ENCODE data around the gene CENPH.

DNA sequence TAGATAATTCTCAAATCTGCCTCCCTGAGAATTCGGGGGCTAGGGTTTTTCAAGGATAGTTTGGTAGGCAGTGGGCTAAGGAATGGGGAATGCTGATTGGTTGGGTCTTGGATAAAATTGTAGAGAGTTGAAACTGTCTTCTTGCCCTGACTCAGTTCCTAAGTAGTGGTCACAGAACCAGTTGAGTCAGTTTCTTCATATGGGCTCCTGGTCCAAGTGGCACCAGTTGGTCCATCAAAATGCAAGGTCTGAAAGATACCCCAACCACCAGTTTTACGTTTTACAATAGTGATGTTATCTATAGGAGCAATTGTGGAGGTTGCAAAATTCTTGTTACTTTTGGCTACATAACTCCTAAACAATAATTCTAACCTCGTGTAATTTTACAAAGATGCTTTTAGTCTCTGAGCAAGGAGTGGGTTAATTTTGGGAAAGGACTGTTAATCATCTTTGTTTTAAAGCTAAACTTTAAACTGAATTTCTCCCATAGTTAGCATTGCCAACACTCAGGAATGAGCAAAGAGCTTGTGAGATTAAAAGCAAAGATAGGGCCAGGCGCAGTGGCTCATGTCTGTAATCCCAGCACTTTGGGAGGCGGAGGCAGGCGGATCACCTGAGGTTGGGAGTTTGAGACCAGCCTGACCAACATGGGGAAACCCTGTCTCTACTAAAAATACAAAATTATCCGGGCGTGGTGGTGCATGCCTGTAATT is 53.0 kb downstream of the CENPH start:
- no peak for TF ChIP-seq POLR2A (IDR thresholded peaks at IDR 0.05; ENCODE audit: low read depth, low read length)
- TF ChIP-seq TAF1 (IDR thresholded peaks at IDR 0.05; ENCODE audit: low read depth, low read length): no peak

All from GM12891 (cell line).